Natural killer cell (primary cell): ENCODE results near the gene IL4R. TPM values are rescaled to one million over a fixed set of nuclear protein-coding genes. Genes with fewer than 3 reads are reported as not detected.
"Not testable (repeated sequence)": the region's sequence is repeated elsewhere in the genome, so short reads cannot be mapped to it uniquely, and the experiment has no call there.

Experiments used
- ATAC-seq, 3 donors: fragments of 150-1000 bp in 2 of 3; fragments of 200-7000 bp in 1 of 3; cut with Tn5 transposase; 1 replicate in 1 of 3; 2 replicates in 2 of 3; pipeline ENCODE4 v1.10.0; 2021; ENCODE audit warnings: mild to moderate bottlenecking in 2 of 3, moderate library complexity in 2 of 3
- DNase-seq, 2 donors: peaks; one replicate each; pipeline versions ENCODE4 v3.0.0 to v3.0.0-alpha.2; 2013 to 2021; ENCODE audit warnings: mixed read lengths in 1 of 2
- H3K27ac ChIP-seq: one replicate; pipeline ENCODE4 v1.5.1; 2013; ENCODE audit warnings: mild to moderate bottlenecking, low read length
- H3K27me3 ChIP-seq: one replicate; pipeline ENCODE4 v1.6.1; 2013; ENCODE audit warnings: low read length; ENCODE audit not compliant: control insufficient read depth, insufficient read depth
- H3K36me3 ChIP-seq: one replicate; pipeline ENCODE4 v1.6.1; 2013; ENCODE audit warnings: low read length; ENCODE audit not compliant: control insufficient read depth, insufficient read depth
- H3K4me1 ChIP-seq: one replicate; pipeline ENCODE4 v1.6.1; 2013; ENCODE audit warnings: low read length; ENCODE audit not compliant: control insufficient read depth, insufficient read depth
- H3K4me3 ChIP-seq: one replicate; pipeline ENCODE4 v1.5.1; 2013; ENCODE audit warnings: low read length
- H3K9me3 ChIP-seq: one replicate; pipeline ENCODE4 v1.6.1; 2013; ENCODE audit warnings: low read length; ENCODE audit not compliant: control insufficient read depth, insufficient read depth
- H3K27ac Mint-ChIP-seq, 2 donors: one replicate each; pipeline ENCODE4 v1.8.0; 2022; ENCODE audit warnings: mild to moderate bottlenecking in 2 of 2, mixed read lengths in 2 of 2, moderate library complexity in 1 of 2
- H3K27me3 Mint-ChIP-seq, 2 donors: one replicate each; pipeline ENCODE4 v1.8.0; 2022; ENCODE audit warnings: low read depth in 2 of 2, mixed read lengths in 2 of 2
- H3K36me3 Mint-ChIP-seq: one replicate; pipeline ENCODE4 v1.8.0; 2022; ENCODE audit warnings: mixed read lengths
- H3K4me1 Mint-ChIP-seq, 2 donors: one replicate each; pipeline ENCODE4 v1.8.0; 2022; ENCODE audit warnings: mixed read lengths in 2 of 2
- H3K4me3 Mint-ChIP-seq: one replicate; pipeline ENCODE4 v1.8.0; 2022; ENCODE audit warnings: mild to moderate bottlenecking, moderate library complexity, mixed read lengths
- H3K9me3 Mint-ChIP-seq, 2 donors: one replicate each; pipeline ENCODE4 v1.8.0; 2022; ENCODE audit warnings: mixed read lengths in 2 of 2
- CTCF ChIP-seq: fragments of 200-600 bp; IDR thresholded peaks from one replicate; pipeline ENCODE4 v1.8.0; 2022; ENCODE audit warnings: antibody characterized with exemption
- WGBS: methylation state at CpG from one replicate; pipeline ENCODE4 v1.1.7; 2013; ENCODE audit warnings: missing lambda C conversion rate; ENCODE audit not compliant: insufficient coverage; 5-methylcytosine and 5-hydroxymethylcytosine counted together
- intact Hi-C: fragments of 100-400 bp; cut with micrococcal nuclease; formaldehyde crosslinking; loops from one replicate; pipeline ENCODE4 v1.14.2; 2022
- total RNA-seq, 4 donors: library from RNA; stranded (reverse); fragments of 120-200 nt in 1 of 4; gene quantifications; one replicate each; pipeline versions ENCODE4 v1.2.3 to v1.2.4, GENCODE V29; 2013 to 2022

IL4R gene
- total RNA-seq, 3 donors from 2014 or later (not counting 1 experiment from before 2014, with no cell fraction given): 70.2 to 87.2 (median 86.0) TPM

GRCh38 chr16:27270349-27270748 is 43.4 kb upstream of the IL4R start:
- DNase-seq (no peak), ATAC-seq (no peak)
- Mint-ChIP-seq H3K9me3 (no peaks in the 10 kb centered on the region), H3K4me3 (peak overlapping the region; percentile 31), H3K27me3 (no peaks in the 10 kb centered on the region), H3K36me3 (no peaks in the 10 kb centered on the region), H3K4me1 (peaks cover 30 to 42% of the 10 kb centered on the region in 2 donors), H3K27ac (peak overlapping the region in 1 of 2 donors; percentile 96)
- TF ChIP-seq CTCF: no peak
- Histone ChIP-seq H3K4me1 (peaks cover 32% of the 10 kb centered on the region), H3K27me3 (no peaks in the 10 kb centered on the region), H3K4me3 (no peak overlapping the region), H3K36me3 (no peaks in the 10 kb centered on the region), H3K9me3 (no peaks in the 10 kb centered on the region), H3K27ac (no peak overlapping the region)
- intact Hi-C loops: no loop called here
- 88% methylated on average over 4 of the region's 4 CpGs for WGBS

- H3K27ac Mint-ChIP-seq: peak overlapping the region in 1 of 2 donors; percentile 63
- no peaks in the 10 kb centered on the region for H3K9me3 Mint-ChIP-seq
- no peak for TF ChIP-seq CTCF
- no peaks in the 10 kb centered on the region for H3K27me3 Mint-ChIP-seq
- no peak overlapping the region for H3K4me3 ChIP-seq
- H3K27ac ChIP-seq: no peak overlapping the region
- no peaks in the 10 kb centered on the region for H3K36me3 ChIP-seq
- DNase-seq: no peak
- WGBS: 93% methylated on average over 4 of the region's 4 CpGs
- no peaks in the 10 kb centered on the region for H3K27me3 ChIP-seq
- no peak overlapping the region for H3K4me3 Mint-ChIP-seq
- no peaks in the 10 kb centered on the region for H3K36me3 Mint-ChIP-seq
- intact Hi-C loops: no loop called here
- ATAC-seq: no peak
- peaks cover 32% of the 10 kb centered on the region for H3K4me1 ChIP-seq
- no peaks in the 10 kb centered on the region for H3K9me3 ChIP-seq
- H3K4me1 Mint-ChIP-seq: peaks cover 30 to 42% of the 10 kb centered on the region in 2 donors
These were observed 41.7 kb upstream of the IL4R start for GRCh38 chr16:27272076-27272475.

GRCh38 chr16:27272697-27273096 is 41.1 kb upstream of the IL4R start:
- DNase-seq, H3K27me3 Mint-ChIP-seq, H3K4me3 Mint-ChIP-seq, H3K9me3 ChIP-seq, H3K4me3 ChIP-seq, H3K27me3 ChIP-seq, ATAC-seq, H3K27ac ChIP-seq, H3K9me3 Mint-ChIP-seq, H3K36me3 Mint-ChIP-seq, intact Hi-C loops, H3K36me3 ChIP-seq: not testable (repeated sequence)
- WGBS: 96% methylated on average over 7 of the region's 7 CpGs
- peak overlapping the region; percentile 79 to 85 for H3K27ac Mint-ChIP-seq
- peaks cover 30% of the 10 kb centered on the region for H3K4me1 ChIP-seq
- H3K4me1 Mint-ChIP-seq: peaks cover 24 to 36% of the 10 kb centered on the region in 2 donors

- Histone ChIP-seq H3K27me3 (no peaks in the 10 kb centered on the region), H3K36me3 (no peaks in the 10 kb centered on the region), H3K9me3 (no peaks in the 10 kb centered on the region), H3K27ac (peak overlapping the region; percentile 61), H3K4me3 (no peak overlapping the region), H3K4me1 (peaks cover 24% of the 10 kb centered on the region)
- H3K27ac Mint-ChIP-seq: peak overlapping the region; percentile 79 to 85
- no peak for ATAC-seq
- no peaks in the 10 kb centered on the region for H3K27me3 Mint-ChIP-seq
- no peaks in the 10 kb centered on the region for H3K9me3 Mint-ChIP-seq
- H3K36me3 Mint-ChIP-seq: no peaks in the 10 kb centered on the region
- WGBS: 88% methylated on average over 4 of the region's 4 CpGs
- DNase-seq: no peak
- intact Hi-C loops: no loop called here
- H3K4me3 Mint-ChIP-seq: no peak overlapping the region
- peaks cover 19 to 30% of the 10 kb centered on the region in 2 donors for H3K4me1 Mint-ChIP-seq
- no peak for TF ChIP-seq CTCF
These were observed 40.5 kb upstream of the IL4R start for GRCh38 chr16:27273330-27273669.
